KOPT-K1 (cell line): ENCODE results near the gene KPNA1.
"Not testable (repeated sequence)": the region's sequence is repeated elsewhere in the genome, so short reads cannot be mapped to it uniquely, and the experiment has no call there.

Experiments used
- H3K27ac ChIP-seq: fragments of 200-600 bp; sonication (generic); 2 replicates; pipeline ENCODE4 v1.5.1; 2016; ENCODE audit warnings: antibody characterized with exemption, mild to moderate bottlenecking, low read depth, low read length; ENCODE audit not compliant: poor library complexity, severe bottlenecking
- H3K36me3 ChIP-seq: fragments of 200-600 bp; sonication (generic); 2 replicates; pipeline ENCODE4 v1.5.1; 2017; ENCODE audit warnings: antibody characterized with exemption, mild to moderate bottlenecking, low read length, moderate library complexity; ENCODE audit not compliant: insufficient read depth
- H3K9me3 ChIP-seq: fragments of 200-600 bp; sonication (generic); 2 replicates; pipeline ENCODE4 v1.5.1; 2017; ENCODE audit warnings: antibody characterized with exemption, low read length, mild to moderate bottlenecking; ENCODE audit not compliant: insufficient read depth, poor library complexity, severe bottlenecking

The KPNA1 gene

DNA sequence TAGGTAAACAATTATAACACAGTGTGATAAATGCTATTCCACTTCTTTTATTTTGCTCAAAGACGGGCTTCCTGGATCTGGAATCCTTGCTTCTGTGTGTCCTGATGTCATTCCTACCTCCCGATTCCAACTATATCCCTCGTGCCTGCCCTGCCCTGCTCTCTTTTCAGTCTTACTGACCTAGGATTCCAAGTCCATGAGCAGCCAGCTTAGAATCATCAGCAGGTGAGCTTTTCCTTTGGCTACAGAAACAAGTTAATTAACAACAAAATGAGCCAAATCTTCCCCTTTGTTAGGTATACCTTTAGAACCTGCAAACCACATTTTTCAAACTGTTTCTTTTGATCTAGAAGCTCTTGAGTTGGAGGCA is 21.9 kb upstream of the KPNA1 start:
- Histone ChIP-seq H3K36me3 (peaks cover 98% of the 10 kb centered on the region), H3K27ac (no peak overlapping the region), H3K9me3 (no peaks in the 10 kb centered on the region)

DNA sequence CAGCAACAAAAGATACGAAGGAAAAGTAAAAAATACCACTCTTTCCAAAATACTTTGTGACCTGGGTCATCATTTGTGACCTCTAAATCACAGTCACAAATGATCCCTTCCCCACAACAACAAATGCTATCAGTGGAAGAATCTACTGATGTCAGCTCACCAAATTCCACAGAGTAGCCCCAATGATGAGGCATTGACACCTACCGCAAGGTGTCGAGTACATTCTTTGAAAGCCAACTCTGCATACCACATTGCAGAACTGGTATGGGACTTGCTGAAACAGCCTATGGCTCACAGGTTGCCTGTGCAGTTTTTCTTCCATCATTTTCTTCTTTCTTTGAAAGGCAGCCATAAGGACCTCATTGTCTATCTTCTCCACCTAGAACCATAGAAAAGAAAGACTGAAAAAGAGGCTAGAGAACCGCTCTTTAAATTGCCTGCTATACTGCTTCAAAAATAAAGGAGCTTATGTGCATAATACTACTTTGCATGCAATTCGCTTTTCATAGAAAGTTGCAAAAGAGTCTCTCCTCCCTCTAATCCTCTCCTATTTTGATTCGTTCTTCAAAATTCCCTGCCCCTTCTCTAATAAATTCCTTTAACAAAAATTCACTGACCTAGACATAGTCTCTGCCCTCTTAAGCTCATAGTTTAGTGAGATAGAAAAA is 21.4 kb upstream of the KPNA1 start:
- H3K27ac ChIP-seq: no peak overlapping the region
- H3K36me3 ChIP-seq: peaks cover 97% of the 10 kb centered on the region
- H3K9me3 ChIP-seq: no peaks in the 10 kb centered on the region

DNA sequence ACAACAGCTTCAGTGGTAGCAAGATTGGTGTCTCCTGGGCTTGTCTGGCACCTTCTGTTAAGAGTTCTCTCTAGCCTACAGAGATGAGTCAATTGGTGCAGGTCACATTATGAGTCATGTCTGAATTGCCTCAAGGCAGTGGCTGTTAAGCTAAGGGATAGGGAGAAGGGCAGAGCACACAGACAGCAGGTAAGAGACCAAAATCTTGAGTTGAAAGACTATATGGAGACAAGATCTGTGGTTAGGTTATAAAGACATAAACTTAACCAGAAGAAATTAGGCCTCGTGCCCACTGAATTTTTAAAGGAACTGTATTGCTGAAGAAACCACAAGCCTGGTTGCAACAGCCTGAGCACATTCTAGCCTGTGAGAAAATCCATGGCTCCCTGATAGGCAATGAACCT is 19.2 kb upstream of the KPNA1 start:
- no peaks in the 10 kb centered on the region for H3K9me3 ChIP-seq
- no peak overlapping the region for H3K27ac ChIP-seq
- peaks cover 92% of the 10 kb centered on the region for H3K36me3 ChIP-seq

DNA sequence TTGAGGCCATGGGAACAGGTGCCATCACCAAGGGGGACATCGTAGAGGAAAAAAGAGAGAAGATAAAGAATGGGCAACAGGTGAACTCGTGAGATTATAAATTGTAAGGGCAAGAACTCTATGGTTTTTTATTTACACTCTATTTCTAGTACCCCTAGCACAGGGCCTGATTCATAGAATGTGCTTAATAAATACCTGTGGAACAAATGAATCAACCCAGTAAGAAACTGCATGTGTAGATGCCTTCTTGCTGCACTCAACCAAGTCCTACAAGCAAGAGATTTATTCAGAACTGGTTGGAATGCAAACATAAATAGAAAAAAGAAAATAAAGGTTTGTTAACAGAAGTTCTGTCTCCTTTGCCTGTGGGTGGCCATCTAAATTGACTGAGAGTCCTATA is 18.7 kb upstream of the KPNA1 start:
- Histone ChIP-seq H3K9me3 (no peaks in the 10 kb centered on the region), H3K27ac (no peak overlapping the region), H3K36me3 (peaks cover 88% of the 10 kb centered on the region)

DNA sequence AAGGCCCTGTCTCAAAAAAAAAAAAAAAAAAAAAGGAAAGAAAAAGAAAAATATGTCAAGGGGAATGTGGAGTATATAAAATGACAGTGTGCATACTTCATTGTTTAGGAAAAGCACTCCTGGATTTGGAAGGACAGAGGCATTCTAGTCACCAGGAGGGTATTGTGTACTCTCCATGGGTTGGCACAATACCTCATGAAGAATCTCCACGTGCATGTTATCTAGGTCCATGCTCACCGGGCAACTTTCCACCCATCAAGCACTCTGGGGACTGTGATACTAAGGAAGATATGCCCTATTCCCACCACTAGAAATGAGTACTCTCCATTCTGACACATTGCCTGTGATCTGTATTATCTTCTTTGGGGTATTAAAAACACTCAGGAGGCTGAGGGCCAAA is 15.4 kb upstream of the KPNA1 start:
- H3K36me3 ChIP-seq: peaks cover 70% of the 10 kb centered on the region
- H3K27ac ChIP-seq: no peak overlapping the region
- no peaks in the 10 kb centered on the region for H3K9me3 ChIP-seq

DNA sequence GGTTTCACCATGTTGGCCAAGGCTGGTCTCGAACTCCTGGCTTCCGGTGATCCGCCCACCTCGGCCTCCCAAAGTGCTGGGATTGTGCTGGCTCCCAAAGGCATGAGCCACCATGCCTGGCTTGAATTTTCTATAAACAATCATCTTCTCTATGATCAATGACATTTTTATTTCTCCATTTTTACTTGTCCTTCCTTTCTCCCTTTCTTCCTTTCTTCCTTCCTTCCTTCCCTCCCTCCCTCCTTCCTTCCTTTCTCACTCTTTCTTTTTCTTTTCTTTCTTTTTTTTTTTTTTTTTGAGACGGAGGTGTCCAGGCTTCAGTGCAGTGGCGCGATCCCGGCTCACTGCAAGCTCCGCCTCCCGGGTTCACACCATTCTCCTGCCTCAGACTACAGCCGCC is 8.6 kb upstream of the KPNA1 start:
- no peaks in the 10 kb centered on the region for H3K9me3 ChIP-seq
- peaks cover 13% of the 10 kb centered on the region; the same call in 1 of the 2 replicates for H3K36me3 ChIP-seq
- no peak overlapping the region for H3K27ac ChIP-seq

DNA sequence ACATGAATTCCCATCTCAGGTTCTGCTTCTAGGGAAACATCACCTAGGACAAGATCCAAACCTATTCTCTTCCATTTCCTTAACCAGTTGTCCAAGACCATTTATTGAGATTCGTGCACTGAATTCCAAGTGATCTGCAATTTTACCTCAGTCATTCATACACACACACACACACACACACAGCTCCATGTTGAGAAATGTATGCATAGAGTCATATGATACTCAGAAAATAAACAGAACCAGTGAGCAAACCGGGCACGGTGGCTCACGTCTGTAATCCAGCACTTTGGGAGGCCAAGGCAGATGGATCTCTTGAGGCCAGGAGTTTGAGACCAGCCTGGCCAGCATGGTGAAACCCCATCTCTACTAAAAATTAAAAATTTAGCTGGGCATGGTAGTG is 6.1 kb upstream of the KPNA1 start:
- no peaks in the 10 kb centered on the region for H3K9me3 ChIP-seq
- H3K36me3 ChIP-seq: no peaks in the 10 kb centered on the region
- no peak overlapping the region for H3K27ac ChIP-seq

DNA sequence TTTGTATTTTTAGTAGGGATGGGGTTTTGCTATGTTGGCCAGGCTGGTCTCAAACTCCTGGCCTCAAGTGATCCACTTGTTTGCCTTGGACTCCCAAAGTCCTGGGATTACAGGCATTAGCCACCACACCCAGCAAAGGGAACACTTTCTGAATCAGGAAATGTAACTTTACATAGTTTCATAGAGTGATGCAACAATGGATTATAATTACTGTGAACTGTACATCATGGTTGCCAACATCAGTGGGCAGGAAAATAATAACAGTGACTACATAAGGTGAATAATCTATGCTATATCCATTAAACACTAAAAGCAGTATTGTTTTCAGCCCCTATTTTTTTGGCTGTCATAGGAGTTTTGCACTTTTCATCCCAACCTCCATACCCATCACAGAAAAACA is 5.0 kb upstream of the KPNA1 start:
- Histone ChIP-seq H3K36me3 (no peaks in the 10 kb centered on the region), H3K27ac (no peak overlapping the region), H3K9me3 (no peaks in the 10 kb centered on the region)

DNA sequence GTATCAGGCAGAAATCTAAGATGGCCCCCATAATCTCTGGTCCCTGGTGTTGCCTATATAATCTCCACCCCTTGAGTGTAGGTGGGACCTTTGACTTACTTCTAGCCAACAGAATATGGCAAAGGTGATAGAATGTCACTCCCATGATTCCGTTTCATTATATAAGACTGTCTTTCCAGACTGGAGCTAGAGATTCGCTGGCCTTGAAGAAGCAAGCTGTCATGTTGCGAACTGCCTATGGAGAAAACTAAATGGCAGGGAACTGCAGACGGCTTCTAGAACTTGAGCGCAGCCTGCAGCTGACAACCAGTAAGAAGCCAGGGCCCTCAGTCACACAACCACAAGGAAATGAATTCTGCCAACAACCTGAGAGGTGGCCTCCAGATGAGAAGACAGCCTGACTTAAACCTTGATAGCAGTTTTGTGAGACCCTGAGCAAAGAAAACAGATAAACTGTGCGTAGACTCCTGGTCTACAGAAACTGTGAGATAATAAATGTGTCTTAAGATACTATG is 2.2 kb upstream of the KPNA1 start:
- Histone ChIP-seq H3K36me3 (no peaks in the 10 kb centered on the region), H3K27ac (no peak overlapping the region), H3K9me3 (no peaks in the 10 kb centered on the region)

DNA sequence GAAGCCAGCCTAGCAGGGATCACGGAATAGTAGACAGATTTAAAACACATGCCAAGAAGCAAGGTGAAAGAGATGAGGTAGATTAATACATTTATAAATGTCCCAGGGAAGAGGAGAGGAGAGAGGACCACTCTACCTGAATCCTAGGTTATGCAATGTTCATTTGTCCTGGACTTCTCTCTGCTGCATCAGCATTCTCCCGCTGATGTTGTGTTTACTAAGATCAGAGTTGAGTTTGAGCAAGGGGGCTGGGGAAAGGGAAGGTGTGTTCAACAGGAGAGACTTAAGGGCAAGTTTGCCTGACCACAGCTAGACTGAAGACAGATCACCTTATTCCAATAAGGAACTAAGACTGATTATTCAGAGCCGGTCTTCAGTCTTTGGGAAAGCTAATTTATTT is 1.1 kb upstream of the KPNA1 start:
- no peaks in the 10 kb centered on the region for H3K9me3 ChIP-seq

DNA sequence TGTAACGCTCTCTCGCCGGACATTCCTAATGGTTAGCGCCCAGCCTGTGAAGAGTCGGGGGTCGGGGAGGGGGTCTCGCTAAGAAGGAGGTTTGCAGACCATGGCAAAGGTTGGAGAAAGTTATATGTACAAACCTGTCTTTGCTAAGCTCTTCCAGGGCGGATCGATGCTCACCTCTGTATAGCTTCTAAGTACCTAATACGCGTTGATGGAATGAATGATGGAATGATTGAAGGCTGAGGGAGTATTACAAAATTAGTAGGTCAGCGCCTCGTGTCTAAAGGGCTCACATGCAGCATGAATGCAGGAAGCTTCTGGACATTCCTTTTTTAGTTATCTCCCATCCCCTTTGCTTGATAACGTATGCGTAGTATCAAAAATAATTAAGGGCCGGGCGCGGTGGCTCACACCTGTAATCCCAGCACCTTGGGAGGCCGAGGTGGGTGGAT is 305 bp upstream of the KPNA1 start:
- no peaks in the 10 kb centered on the region for H3K9me3 ChIP-seq
- no peaks in the 10 kb centered on the region for H3K36me3 ChIP-seq
- peak overlapping the region; percentile 86 for H3K27ac ChIP-seq

More for the DNA sequence above, 1.1 kb upstream of the KPNA1 start:
- no peak overlapping the region for H3K27ac ChIP-seq
- no peaks in the 10 kb centered on the region for H3K36me3 ChIP-seq

DNA sequence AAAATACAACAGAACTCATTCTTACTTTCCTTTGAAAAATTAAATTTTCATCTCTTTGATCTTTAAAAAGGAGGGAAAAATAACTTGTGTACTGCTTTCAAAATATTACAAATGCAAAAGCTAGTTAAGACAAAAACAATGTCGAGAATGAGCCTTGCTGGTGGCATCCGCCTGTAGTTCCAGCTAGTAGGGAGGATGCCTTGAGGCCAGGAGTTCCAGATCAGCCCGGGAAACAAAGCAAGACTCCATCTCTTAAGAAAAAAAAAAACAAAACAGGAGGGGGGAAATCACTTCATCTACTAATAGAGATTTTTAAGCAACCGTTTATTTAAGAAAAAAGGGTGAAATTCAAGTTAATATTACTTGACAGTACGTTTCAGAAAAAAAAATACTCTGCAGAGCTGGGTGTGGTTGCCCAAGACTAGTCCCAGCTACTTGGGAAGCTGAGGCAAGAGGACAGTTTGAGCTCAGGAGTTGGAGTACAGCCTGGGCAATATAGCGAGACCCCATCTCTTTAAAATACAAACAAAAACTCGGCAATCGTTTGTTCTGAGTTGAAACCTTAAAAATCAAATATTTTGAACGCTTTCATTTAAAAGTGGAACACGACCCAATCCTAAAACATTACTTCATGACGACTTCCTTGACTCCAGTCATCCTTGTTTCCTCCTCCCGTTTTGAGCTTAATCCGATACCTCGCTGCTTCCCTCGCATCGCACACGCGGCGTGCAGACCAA is 1.2 kb downstream of the KPNA1 start:
- Histone ChIP-seq H3K27ac (peak overlapping the region; percentile 86), H3K36me3 (no peaks in the 10 kb centered on the region), H3K9me3 (no peaks in the 10 kb centered on the region)

DNA sequence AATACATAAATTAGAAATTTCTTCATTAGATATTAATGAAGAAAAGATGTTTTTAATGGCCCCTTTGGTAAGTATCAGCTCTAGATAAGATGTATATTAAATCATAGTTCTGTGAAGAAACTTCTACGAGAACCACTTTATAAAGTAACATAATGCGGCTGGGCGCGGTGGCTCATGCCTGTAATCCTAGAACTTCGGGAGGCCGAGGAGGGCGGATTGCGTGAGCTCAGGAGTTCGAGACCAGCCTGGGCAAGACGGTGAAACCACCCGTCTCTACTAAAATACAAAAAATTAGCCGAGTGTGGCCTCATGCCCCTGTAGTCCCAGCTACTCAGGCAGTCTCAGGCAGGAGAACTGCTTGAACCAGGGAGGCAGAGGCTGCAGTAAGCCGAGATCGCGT is 2.5 kb downstream of the KPNA1 start:
- no peaks in the 10 kb centered on the region for H3K9me3 ChIP-seq
- H3K36me3 ChIP-seq: no peaks in the 10 kb centered on the region
- H3K27ac ChIP-seq: no peak overlapping the region

DNA sequence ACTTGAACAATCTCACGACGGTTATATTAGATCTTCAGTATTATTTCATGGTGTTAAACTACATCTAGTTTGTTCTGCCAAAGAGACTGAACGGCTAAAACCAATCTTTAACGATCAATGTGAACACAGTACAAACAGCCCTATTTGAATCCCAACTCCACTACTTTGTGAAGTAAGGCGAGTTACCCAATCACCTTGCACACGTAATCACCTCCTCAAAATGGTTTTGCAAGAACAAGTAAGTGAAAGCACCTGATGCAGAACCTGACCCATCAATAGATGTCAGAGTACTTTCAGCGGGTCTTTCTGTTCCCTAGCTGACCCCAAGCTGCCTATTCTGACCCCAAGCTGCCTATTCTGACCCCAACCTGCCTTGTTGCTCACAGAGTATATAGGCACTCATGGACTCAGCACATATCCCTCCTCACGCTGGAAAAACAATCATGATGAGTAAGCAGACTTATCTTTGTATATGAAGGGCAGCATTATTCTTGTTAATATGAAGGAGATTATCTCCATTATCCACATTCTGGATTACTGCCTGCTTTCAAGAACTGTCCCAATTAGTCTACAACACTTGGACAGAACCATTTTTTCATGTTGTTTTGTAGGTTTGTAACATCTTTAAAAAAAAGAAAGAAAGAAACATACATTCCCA is 3.7 kb downstream of the KPNA1 start:
- Histone ChIP-seq H3K27ac (no peak overlapping the region), H3K36me3 (no peaks in the 10 kb centered on the region), H3K9me3 (no peaks in the 10 kb centered on the region)

DNA sequence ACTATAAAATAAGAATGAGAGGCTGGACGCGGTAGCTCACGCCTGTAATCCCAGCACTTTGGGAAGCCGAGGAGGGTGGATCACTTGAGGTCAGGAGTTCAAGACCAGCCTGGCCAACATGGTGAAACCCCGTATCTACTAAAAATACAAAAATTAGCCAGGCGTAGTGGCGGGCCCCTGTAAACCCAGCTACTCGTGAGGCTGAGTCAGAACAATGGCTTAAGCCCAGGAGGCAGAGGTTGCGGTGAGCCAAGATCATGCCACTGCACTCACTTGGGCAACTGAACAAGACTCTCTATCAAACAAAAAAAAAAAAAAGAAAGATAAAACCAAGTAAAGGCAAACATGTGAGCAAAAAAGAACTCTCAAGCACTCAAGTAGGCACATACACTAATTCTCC is 5.8 kb downstream of the KPNA1 start:
- not testable (repeated sequence) for H3K36me3 ChIP-seq, H3K9me3 ChIP-seq, H3K27ac ChIP-seq
